ENCODE data around the gene ARL2. TPM values are rescaled to one million over a fixed set of nuclear protein-coding genes. Genes with fewer than 3 reads are reported as not detected.
"Not testable (repeated sequence)": the region's sequence is repeated elsewhere in the genome, so short reads cannot be mapped to it uniquely, and the experiment has no call there.

Gene ARL2
- polyA plus RNA-seq (2013, experiment 1 of 2; ENCODE audit: insufficient read length), result 136 TPM
- polyA plus RNA-seq (2013, experiment 2 of 2; ENCODE audit: insufficient read length), result 120 TPM

GRCh38 chr11:65013888-65014725 is at the start of gene ARL2:
Gene ARL2, plus strand, starts transcription at chr11:65014160. Its CDS starts 48 bp downstream, at chr11:65014208.
- DNase-seq, result peak; percentile 93

- DNase-seq, result no peak
Measured at GRCh38 chr11:64967375-64967774, 46.6 kb upstream of the ARL2 start.

- peak; percentile 78 for DNase-seq
Measured at GRCh38 chr11:64969209-64969608, 44.8 kb upstream of the ARL2 start.

- no peak for DNase-seq
Measured at GRCh38 chr11:64970731-64971151, 43.2 kb upstream of the ARL2 start.

GRCh38 chr11:64971421-64972233 is 42.3 kb upstream of the ARL2 start, which contains the start of gene MAJIN:
Gene MAJIN, minus strand, starts transcription at chr11:64972108. Its CDS starts 12,703 bp downstream, at chr11:64959405.
- DNase-seq, result peak; percentile 81

- DNase-seq, result no peak
Measured at GRCh38 chr11:64974124-64974523, 39.8 kb upstream of the ARL2 start.

- DNase-seq, result no peak
Measured at GRCh38 chr11:64976651-64977050, 37.3 kb upstream of the ARL2 start.

GRCh38 chr11:64983339-64983738 is 30.6 kb upstream of the ARL2 start:
- not testable (repeated sequence) for DNase-seq

GRCh38 chr11:64987998-64988854 is 25.7 kb upstream of the ARL2 start:
- no peak for DNase-seq

- no peak for DNase-seq
Measured at GRCh38 chr11:64989416-64989815, 24.5 kb upstream of the ARL2 start.

- no peak for DNase-seq
Measured at GRCh38 chr11:64990222-64990923, 23.6 kb upstream of the ARL2 start.

GRCh38 chr11:64994318-64994717 is 19.6 kb upstream of the ARL2 start:
- no peak for DNase-seq

- DNase-seq, result no peak
Measured at GRCh38 chr11:64996327-64996709, 17.6 kb upstream of the ARL2 start.

- DNase-seq, result peak; percentile 65
Measured at GRCh38 chr11:64996710-64997380, 17.1 kb upstream of the ARL2 start, which contains the start of gene BATF2. Gene BATF2, minus strand, starts transcription at chr11:64996971. Its CDS starts 57 bp downstream, at chr11:64996914.

- no peak for DNase-seq
Measured at GRCh38 chr11:64998141-64998540, 15.8 kb upstream of the ARL2 start.

- DNase-seq, result no peak
Measured at GRCh38 chr11:64998690-64999431, 15.1 kb upstream of the ARL2 start.

GRCh38 chr11:64999478-64999877 is 14.5 kb upstream of the ARL2 start:
- no peak for DNase-seq

- peak; percentile 4 for DNase-seq
Measured at GRCh38 chr11:65002706-65003105, 11.3 kb upstream of the ARL2 start.

GRCh38 chr11:65003282-65003681 is 10.7 kb upstream of the ARL2 start:
- DNase-seq, result peak; percentile 42

GRCh38 chr11:65003968-65004367 is 10.0 kb upstream of the ARL2 start:
- not testable (repeated sequence) for DNase-seq
